GM23338 (cell line): ENCODE data around the gene LRRC10B. TPM values are rescaled to one million over a fixed set of nuclear protein-coding genes. Genes with fewer than 3 reads are reported as not detected.
A peak's percentile ranks its signal among the peaks of the same experiment; 100 is the strongest.

Source experiments
- ATAC-seq: fragments of 200-7000 bp; cut with Tn5 transposase; 3 replicates; pipeline ENCODE4 v1.9.1; 2020
- DNase-seq: peaks from one replicate; pipeline ENCODE4 v3.0.0-alpha.2; 2015; ENCODE audit warnings: low spot score
- H2AFZ ChIP-seq: fragments of 200-600 bp; sonication (generic); 2 replicates; pipeline ENCODE4 v1.8.0; 2016; ENCODE audit warnings: antibody characterized with exemption, mild to moderate bottlenecking, moderate library complexity
- H3F3A ChIP-seq: fragments of 200-600 bp; sonication (generic); replicated peaks from 2 replicates; pipeline ENCODE4 v1.8.0; 2017; ENCODE audit warnings: antibody characterized with exemption, mixed run types, low read depth
- H3K27ac ChIP-seq: fragments of 200-600 bp; sonication (generic); 2 replicates; pipeline ENCODE4 v1.6.1; 2016; ENCODE audit warnings: low read depth
- H3K27me3 ChIP-seq: fragments of 200-600 bp; sonication (generic); 2 replicates; pipeline ENCODE4 v1.8.0; 2016; ENCODE audit warnings: mild to moderate bottlenecking, mixed run types, moderate library complexity; ENCODE audit not compliant: insufficient read depth
- H3K36me3 ChIP-seq: fragments of 200-600 bp; sonication (generic); 2 replicates; pipeline ENCODE4 v1.8.0; 2016; ENCODE audit warnings: mild to moderate bottlenecking; ENCODE audit not compliant: insufficient read depth
- H3K4me1 ChIP-seq: fragments of 200-600 bp; sonication (generic); 2 replicates; pipeline ENCODE4 v1.8.0; 2016; ENCODE audit warnings: mild to moderate bottlenecking, moderate library complexity; ENCODE audit not compliant: insufficient read depth
- H3K4me2 ChIP-seq: fragments of 200-600 bp; sonication (generic); 2 replicates; pipeline ENCODE4 v1.7.1; 2017; ENCODE audit warnings: mixed run types
- H3K4me3 ChIP-seq: fragments of 200-600 bp; sonication (generic); 2 replicates; pipeline ENCODE4 v1.6.1; 2016; ENCODE audit warnings: mixed run types
- H3K79me2 ChIP-seq: fragments of 200-600 bp; sonication (generic); replicated peaks from 2 replicates; pipeline ENCODE4 v1.8.0; 2017; ENCODE audit warnings: mild to moderate bottlenecking; ENCODE audit not compliant: insufficient read depth
- H3K9me2 ChIP-seq: fragments of 200-600 bp; sonication (generic); 2 replicates; pipeline ENCODE4 v1.8.0; 2017; ENCODE audit not compliant: insufficient read depth
- H4K20me1 ChIP-seq: fragments of 200-600 bp; sonication (generic); replicated peaks from 2 replicates; pipeline ENCODE4 v1.8.0; 2017; ENCODE audit warnings: mild to moderate bottlenecking; ENCODE audit not compliant: insufficient read depth
- H3K27ac Mint-ChIP-seq: 2 replicates; pipeline ENCODE4 v1.8.0; 2020; ENCODE audit warnings: inconsistent platforms, mild to moderate bottlenecking, moderate library complexity, mixed read lengths
- H3K27me3 Mint-ChIP-seq: 3 replicates; pipeline ENCODE4 v1.8.0; 2022; ENCODE audit warnings: low read depth, mild to moderate bottlenecking, moderate library complexity, mixed read lengths, inconsistent platforms; ENCODE audit not compliant: insufficient read depth, poor library complexity
- H3K36me3 Mint-ChIP-seq: 3 replicates; pipeline ENCODE4 v1.8.0; 2021; ENCODE audit warnings: low read depth, mild to moderate bottlenecking, inconsistent platforms, moderate library complexity, mixed read lengths
- H3K4me1 Mint-ChIP-seq: 3 replicates; pipeline ENCODE4 v1.8.0; 2020; ENCODE audit warnings: mild to moderate bottlenecking, inconsistent platforms, mixed read lengths
- H3K4me3 Mint-ChIP-seq: 3 replicates; pipeline ENCODE4 v1.8.0; 2021; ENCODE audit warnings: moderate library complexity, mild to moderate bottlenecking, inconsistent platforms, mixed read lengths
- H3K9me3 Mint-ChIP-seq: 3 replicates; pipeline ENCODE4 v1.8.0; 2020; ENCODE audit warnings: moderate library complexity, mild to moderate bottlenecking, inconsistent platforms, mixed read lengths
- CREB1 ChIP-seq: fragments of 250-450 bp; sonication (Bioruptor Pico); IDR thresholded peaks from 2 replicates; pipeline ENCODE4 v1.5.0; 2020; ENCODE audit warnings: low read depth, mild to moderate bottlenecking, moderate library complexity
- EZH2phosphoT487 ChIP-seq: fragments of 200-600 bp; sonication (generic); IDR thresholded peaks from one replicate; pipeline ENCODE4 v1.8.1; 2018; ENCODE audit warnings: antibody characterized with exemption; ENCODE audit not compliant: unreplicated experiment
- NANOG ChIP-seq: IDR thresholded peaks from 2 replicates; pipeline ENCODE4 v1.6.1; 2016; ENCODE audit warnings: antibody characterized with exemption, borderline replicate concordance
- POLR2AphosphoS5 ChIP-seq: IDR thresholded peaks from 2 replicates; pipeline ENCODE4 v1.6.1; 2016; ENCODE audit warnings: antibody characterized with exemption, low read depth
- STAT1 ChIP-seq: IDR thresholded peaks from one replicate; pipeline ENCODE4 v1.6.1; 2016; ENCODE audit warnings: antibody characterized with exemption; ENCODE audit not compliant: unreplicated experiment
- ZNF114 ChIP-seq: fragments of 250-450 bp; sonication (Bioruptor Pico); IDR thresholded peaks from 2 replicates; pipeline ENCODE4 v1.5.0; 2020; ENCODE audit warnings: mild to moderate bottlenecking, moderate library complexity
- ZNF331 ChIP-seq: fragments of 250-450 bp; sonication (Bioruptor Pico); IDR thresholded peaks from 2 replicates; pipeline ENCODE4 v1.5.0; 2020; ENCODE audit warnings: low read depth, mild to moderate bottlenecking, moderate library complexity
- polyA plus RNA-seq: library from polyadenylated mRNA; unstranded; fragments of >200 nt; fragmentation: Nextera tagmentation; extraction: Ambion mirVana; gene quantifications from 2 replicates; pipeline ENCODE4 v1.2.1, GENCODE V29; 2016
- total RNA-seq: library from RNA; depleted of rRNA; stranded (reverse); fragments of >200 nt; shearing (Covaris generic); gene quantifications from 2 replicates; pipeline ENCODE4 v1.2.3, GENCODE V29; 2014
- TF ChIP-seq, protein P1 (sequence below): fragments of 250-450 bp; sonication (Bioruptor Pico); IDR thresholded peaks from 2 replicates; pipeline ENCODE4 v1.5.0; 2020; ENCODE audit warnings: mild to moderate bottlenecking, moderate library complexity
- TF ChIP-seq, protein P2 (sequence below): IDR thresholded peaks from 2 replicates; pipeline ENCODE4 v1.6.1; 2016; ENCODE audit warnings: antibody characterized with exemption
- TF ChIP-seq, protein P3 (sequence below), 2 experiments: fragments of 200-600 bp in 1 of 2; sonication (generic) in 1 of 2; conservative IDR thresholded peaks; 2 replicates each; pipeline versions ENCODE4 v1.5.1 to v1.6.1; 2016 to 2017; ENCODE audit warnings: antibody characterized with exemption in 2 of 2, low read depth in 2 of 2, mild to moderate bottlenecking in 2 of 2, moderate library complexity in 1 of 2

The LRRC10B gene
- total and polyA plus RNA-seq, 2 experiments from 2014 or later, result 0.47 to 1.6 TPM

DNA sequence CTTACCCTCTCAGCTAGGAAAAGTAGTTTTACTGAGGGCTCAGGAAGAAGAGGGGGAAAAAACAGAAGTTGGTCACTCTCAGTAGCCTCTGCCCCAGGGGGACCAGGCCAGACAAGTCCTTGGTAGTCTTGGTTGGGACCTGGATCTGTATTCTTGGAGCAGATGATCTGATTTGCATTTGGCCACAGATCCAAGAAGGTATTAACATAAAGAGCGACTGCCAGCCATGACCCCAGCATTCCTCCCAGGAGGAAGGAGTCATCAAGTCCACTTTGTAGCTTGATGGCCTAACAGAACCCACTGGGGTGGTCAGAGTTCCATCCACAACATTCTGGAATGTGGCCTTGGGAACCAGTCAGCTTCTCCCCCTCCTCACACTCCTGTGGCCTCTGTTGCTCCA, 6.0 kb upstream of the LRRC10B start:
- ATAC-seq (no peak), DNase-seq (no peak)
- Mint-ChIP-seq H3K4me1 (peaks cover 57% of the 10 kb centered on the region), H3K36me3 (no peaks in the 10 kb centered on the region), H3K4me3 (no peak overlapping the region), H3K9me3 (no peaks in the 10 kb centered on the region), H3K27me3 (peaks cover 24% of the 10 kb centered on the region), H3K27ac (0 out of 2 replicates have a peak overlapping the region, but pooled peaks have one; percentile 37)
- Histone ChIP-seq H3K4me3 (no peak overlapping the region), H4K20me1 (no peaks in the 10 kb centered on the region), H3F3A (0 out of 2 replicates have a peak, but pooled peaks cover 2% of the 10 kb centered on the region), H3K79me2 (no peaks in the 10 kb centered on the region), H2AFZ (no peak overlapping the region), H3K4me1 (peaks cover 38% of the 10 kb centered on the region), H3K36me3 (no peaks in the 10 kb centered on the region; the same call in 1 of the 2 replicates), H3K4me2 (no peak overlapping the region), H3K27ac (no peak overlapping the region), H3K9me2 (no peaks in the 10 kb centered on the region), H3K27me3 (peaks cover 33% of the 10 kb centered on the region)
- TF ChIP-seq, protein P1, sequence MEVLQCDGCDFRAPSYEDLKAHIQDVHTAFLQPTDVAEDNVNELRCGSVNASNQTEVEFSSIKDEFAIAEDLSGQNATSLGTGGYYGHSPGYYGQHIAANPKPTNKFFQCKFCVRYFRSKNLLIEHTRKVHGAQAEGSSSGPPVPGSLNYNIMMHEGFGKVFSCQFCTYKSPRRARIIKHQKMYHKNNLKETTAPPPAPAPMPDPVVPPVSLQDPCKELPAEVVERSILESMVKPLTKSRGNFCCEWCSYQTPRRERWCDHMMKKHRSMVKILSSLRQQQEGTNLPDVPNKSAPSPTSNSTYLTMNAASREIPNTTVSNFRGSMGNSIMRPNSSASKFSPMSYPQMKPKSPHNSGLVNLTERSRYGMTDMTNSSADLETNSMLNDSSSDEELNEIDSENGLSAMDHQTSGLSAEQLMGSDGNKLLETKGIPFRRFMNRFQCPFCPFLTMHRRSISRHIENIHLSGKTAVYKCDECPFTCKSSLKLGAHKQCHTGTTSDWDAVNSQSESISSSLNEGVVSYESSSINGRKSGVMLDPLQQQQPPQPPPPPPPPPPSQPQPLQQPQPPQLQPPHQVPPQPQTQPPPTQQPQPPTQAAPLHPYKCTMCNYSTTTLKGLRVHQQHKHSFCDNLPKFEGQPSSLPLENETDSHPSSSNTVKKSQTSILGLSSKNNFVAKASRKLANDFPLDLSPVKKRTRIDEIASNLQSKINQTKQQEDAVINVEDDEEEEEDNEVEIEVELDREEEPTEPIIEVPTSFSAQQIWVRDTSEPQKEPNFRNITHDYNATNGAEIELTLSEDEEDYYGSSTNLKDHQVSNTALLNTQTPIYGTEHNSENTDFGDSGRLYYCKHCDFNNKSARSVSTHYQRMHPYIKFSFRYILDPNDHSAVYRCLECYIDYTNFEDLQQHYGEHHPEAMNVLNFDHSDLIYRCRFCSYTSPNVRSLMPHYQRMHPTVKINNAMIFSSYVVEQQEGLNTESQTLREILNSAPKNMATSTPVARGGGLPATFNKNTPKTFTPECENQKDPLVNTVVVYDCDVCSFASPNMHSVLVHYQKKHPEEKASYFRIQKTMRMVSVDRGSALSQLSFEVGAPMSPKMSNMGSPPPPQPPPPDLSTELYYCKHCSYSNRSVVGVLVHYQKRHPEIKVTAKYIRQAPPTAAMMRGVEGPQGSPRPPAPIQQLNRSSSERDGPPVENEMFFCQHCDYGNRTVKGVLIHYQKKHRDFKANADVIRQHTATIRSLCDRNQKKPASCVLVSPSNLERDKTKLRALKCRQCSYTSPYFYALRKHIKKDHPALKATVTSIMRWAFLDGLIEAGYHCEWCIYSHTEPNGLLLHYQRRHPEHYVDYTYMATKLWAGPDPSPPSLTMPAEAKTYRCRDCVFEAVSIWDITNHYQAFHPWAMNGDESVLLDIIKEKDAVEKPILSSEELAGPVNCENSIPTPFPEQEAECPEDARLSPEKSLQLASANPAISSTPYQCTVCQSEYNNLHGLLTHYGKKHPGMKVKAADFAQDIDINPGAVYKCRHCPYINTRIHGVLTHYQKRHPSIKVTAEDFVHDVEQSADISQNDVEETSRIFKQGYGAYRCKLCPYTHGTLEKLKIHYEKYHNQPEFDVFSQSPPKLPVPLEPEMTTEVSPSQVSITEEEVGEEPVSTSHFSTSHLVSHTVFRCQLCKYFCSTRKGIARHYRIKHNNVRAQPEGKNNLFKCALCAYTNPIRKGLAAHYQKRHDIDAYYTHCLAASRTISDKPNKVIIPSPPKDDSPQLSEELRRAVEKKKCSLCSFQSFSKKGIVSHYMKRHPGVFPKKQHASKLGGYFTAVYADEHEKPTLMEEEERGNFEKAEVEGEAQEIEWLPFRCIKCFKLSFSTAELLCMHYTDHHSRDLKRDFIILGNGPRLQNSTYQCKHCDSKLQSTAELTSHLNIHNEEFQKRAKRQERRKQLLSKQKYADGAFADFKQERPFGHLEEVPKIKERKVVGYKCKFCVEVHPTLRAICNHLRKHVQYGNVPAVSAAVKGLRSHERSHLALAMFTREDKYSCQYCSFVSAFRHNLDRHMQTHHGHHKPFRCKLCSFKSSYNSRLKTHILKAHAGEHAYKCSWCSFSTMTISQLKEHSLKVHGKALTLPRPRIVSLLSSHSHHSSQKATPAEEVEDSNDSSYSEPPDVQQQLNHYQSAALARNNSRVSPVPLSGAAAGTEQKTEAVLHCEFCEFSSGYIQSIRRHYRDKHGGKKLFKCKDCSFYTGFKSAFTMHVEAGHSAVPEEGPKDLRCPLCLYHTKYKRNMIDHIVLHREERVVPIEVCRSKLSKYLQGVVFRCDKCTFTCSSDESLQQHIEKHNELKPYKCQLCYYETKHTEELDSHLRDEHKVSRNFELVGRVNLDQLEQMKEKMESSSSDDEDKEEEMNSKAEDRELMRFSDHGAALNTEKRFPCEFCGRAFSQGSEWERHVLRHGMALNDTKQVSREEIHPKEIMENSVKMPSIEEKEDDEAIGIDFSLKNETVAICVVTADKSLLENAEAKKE (CRISPR knock-in tag), result no peak
- TF ChIP-seq POLR2AphosphoS5 (no peak), CREB1 (CRISPR knock-in tag) (no peak), NANOG (no peak), EZH2phosphoT487 (no peak), ZNF331 (no peak), ZNF114 (CRISPR knock-in tag) (no peak), STAT1 (no peak)
- TF ChIP-seq, protein P2, sequence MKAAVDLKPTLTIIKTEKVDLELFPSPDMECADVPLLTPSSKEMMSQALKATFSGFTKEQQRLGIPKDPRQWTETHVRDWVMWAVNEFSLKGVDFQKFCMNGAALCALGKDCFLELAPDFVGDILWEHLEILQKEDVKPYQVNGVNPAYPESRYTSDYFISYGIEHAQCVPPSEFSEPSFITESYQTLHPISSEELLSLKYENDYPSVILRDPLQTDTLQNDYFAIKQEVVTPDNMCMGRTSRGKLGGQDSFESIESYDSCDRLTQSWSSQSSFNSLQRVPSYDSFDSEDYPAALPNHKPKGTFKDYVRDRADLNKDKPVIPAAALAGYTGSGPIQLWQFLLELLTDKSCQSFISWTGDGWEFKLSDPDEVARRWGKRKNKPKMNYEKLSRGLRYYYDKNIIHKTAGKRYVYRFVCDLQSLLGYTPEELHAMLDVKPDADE, result no peak
- TF ChIP-seq, protein P3, sequence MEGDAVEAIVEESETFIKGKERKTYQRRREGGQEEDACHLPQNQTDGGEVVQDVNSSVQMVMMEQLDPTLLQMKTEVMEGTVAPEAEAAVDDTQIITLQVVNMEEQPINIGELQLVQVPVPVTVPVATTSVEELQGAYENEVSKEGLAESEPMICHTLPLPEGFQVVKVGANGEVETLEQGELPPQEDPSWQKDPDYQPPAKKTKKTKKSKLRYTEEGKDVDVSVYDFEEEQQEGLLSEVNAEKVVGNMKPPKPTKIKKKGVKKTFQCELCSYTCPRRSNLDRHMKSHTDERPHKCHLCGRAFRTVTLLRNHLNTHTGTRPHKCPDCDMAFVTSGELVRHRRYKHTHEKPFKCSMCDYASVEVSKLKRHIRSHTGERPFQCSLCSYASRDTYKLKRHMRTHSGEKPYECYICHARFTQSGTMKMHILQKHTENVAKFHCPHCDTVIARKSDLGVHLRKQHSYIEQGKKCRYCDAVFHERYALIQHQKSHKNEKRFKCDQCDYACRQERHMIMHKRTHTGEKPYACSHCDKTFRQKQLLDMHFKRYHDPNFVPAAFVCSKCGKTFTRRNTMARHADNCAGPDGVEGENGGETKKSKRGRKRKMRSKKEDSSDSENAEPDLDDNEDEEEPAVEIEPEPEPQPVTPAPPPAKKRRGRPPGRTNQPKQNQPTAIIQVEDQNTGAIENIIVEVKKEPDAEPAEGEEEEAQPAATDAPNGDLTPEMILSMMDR (conservative IDR thresholded peaks at IDR 0.05; ENCODE audit: low read depth in 2 of 2), result no peak
